Ovary (tissue), 3 donors: ENCODE data around the gene LOXHD1.

Experiments
- POLR2A ChIP-seq: fragments of 450-650 bp; IDR thresholded peaks from one replicate; pipeline ENCODE4 v1.6.1; 2017; ENCODE audit warnings: antibody characterized with exemption, mild to moderate bottlenecking, moderate library complexity
- TF ChIP-seq, protein P1 (sequence below), 3 donors: fragments of 450-650 bp in 2 of 3; fragments of 200-600 bp in 1 of 3; IDR thresholded peaks; one replicate each; pipeline versions ENCODE4 v1.5.1 to v1.8.0; 2016 to 2022; ENCODE audit warnings: antibody characterized with exemption in 3 of 3, mild to moderate bottlenecking in 1 of 3
- donor health status: DM: no; HTN: no; CAD: no.

DNA sequence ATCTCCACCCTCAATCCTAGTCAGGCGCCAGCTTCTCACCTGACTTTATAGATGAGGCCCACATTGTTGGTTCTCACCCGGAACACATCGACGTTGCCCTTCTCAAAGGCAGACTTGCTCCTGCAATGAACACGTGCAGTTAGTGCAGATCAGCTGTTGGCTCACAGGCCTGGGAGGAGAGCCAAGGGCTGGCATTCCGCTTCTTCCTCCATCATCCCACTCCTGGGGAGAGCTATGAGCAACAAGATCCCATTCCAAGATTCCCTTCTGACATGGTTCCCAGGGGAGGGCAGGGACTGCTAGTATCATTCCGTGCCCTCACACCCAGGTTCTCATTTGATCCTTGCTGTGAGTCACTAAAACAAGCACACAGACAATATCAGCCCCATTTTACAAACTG, 15.1 kb downstream of the LOXHD1 start:
- TF ChIP-seq, protein P1, sequence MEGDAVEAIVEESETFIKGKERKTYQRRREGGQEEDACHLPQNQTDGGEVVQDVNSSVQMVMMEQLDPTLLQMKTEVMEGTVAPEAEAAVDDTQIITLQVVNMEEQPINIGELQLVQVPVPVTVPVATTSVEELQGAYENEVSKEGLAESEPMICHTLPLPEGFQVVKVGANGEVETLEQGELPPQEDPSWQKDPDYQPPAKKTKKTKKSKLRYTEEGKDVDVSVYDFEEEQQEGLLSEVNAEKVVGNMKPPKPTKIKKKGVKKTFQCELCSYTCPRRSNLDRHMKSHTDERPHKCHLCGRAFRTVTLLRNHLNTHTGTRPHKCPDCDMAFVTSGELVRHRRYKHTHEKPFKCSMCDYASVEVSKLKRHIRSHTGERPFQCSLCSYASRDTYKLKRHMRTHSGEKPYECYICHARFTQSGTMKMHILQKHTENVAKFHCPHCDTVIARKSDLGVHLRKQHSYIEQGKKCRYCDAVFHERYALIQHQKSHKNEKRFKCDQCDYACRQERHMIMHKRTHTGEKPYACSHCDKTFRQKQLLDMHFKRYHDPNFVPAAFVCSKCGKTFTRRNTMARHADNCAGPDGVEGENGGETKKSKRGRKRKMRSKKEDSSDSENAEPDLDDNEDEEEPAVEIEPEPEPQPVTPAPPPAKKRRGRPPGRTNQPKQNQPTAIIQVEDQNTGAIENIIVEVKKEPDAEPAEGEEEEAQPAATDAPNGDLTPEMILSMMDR (IDR thresholded peaks at IDR 0.05) = no peak
- TF ChIP-seq POLR2A = no peak
